ENCODE results near the gene LEFTY1. TPM values are rescaled to one million over a fixed set of nuclear protein-coding genes. Genes with fewer than 3 reads are reported as not detected.

The LEFTY1 gene
- total and polyA plus RNA-seq, 9 of the 15 experiments (the other 6 are each of a cell fraction or from before 2014, with no cell fraction given) = 0.07 to 0.24 (median 0.17) TPM; not detected in 5

DNA sequence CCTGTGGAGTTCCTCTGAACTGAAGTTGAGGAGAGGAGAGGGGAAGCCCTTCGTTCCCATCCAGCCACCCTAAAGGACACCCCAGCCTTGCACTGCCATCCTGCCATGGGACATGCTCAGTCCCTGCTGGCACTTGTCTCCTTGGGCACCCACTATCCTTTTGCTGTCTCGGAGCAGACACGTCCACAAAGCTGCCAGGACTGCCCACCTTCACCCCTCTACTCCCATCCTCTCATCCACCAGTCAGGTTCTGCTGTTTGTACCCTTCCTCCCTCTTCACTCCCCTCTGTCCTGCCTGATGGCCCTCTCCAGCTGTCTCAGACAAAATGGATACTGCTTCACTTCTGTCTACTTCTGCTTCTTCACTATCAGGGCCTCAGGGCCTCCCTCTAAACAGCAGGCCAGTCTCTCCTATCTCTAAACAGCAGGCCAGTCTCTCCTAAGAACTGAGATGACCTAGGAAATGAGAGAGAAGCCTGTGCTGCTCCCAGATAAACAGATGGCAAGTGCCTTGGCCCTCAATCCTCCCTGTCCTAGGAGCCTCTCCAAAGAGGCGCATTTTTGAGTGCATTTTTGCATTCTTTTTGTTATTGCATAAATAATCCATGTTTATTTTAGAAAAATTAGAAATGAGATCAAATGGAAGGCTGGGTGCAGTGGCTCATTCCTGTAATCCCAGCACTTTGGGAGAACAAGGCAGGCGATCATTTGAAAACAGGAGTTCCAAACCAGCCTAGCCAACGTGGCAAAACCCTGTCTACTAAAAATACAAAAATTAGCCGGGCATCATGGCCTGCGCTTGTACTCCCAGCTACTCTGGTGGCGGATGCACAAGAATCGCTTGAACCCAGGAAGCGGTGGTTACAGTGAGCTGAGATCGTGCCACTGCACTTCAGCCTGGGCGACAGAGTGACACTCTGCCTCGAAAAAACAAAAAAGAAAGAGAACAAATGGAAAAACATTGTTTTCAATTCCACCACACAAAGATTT lies 39.5 kb upstream of the LEFTY1 start (continued):
- TF ChIP-seq HCFC1 (IDR thresholded peaks at IDR 0.05; ENCODE audit: low read depth, low read length) = 0 out of 2 replicates have a peak, but pooled peaks have one; percentile 30
- TF ChIP-seq MEIS2 (IDR thresholded peaks at IDR 0.05; ENCODE audit: partially characterized antibody) = peak; percentile 78
- TF ChIP-seq KLF10 (CRISPR knock-in tag; IDR thresholded peaks at IDR 0.05) = no peak
- TF ChIP-seq, protein P1, sequence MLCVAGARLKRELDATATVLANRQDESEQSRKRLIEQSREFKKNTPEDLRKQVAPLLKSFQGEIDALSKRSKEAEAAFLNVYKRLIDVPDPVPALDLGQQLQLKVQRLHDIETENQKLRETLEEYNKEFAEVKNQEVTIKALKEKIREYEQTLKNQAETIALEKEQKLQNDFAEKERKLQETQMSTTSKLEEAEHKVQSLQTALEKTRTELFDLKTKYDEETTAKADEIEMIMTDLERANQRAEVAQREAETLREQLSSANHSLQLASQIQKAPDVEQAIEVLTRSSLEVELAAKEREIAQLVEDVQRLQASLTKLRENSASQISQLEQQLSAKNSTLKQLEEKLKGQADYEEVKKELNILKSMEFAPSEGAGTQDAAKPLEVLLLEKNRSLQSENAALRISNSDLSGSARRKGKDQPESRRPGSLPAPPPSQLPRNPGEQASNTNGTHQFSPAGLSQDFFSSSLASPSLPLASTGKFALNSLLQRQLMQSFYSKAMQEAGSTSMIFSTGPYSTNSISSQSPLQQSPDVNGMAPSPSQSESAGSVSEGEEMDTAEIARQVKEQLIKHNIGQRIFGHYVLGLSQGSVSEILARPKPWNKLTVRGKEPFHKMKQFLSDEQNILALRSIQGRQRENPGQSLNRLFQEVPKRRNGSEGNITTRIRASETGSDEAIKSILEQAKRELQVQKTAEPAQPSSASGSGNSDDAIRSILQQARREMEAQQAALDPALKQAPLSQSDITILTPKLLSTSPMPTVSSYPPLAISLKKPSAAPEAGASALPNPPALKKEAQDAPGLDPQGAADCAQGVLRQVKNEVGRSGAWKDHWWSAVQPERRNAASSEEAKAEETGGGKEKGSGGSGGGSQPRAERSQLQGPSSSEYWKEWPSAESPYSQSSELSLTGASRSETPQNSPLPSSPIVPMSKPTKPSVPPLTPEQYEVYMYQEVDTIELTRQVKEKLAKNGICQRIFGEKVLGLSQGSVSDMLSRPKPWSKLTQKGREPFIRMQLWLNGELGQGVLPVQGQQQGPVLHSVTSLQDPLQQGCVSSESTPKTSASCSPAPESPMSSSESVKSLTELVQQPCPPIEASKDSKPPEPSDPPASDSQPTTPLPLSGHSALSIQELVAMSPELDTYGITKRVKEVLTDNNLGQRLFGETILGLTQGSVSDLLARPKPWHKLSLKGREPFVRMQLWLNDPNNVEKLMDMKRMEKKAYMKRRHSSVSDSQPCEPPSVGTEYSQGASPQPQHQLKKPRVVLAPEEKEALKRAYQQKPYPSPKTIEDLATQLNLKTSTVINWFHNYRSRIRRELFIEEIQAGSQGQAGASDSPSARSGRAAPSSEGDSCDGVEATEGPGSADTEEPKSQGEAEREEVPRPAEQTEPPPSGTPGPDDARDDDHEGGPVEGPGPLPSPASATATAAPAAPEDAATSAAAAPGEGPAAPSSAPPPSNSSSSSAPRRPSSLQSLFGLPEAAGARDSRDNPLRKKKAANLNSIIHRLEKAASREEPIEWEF (CRISPR knock-in tag; IDR thresholded peaks at IDR 0.05) = peak; percentile 97
- TF ChIP-seq HOXB6 (CRISPR knock-in tag; IDR thresholded peaks at IDR 0.05; ENCODE audit: borderline replicate concordance) = no peak
- peak; percentile 84 for TF ChIP-seq ZNF24 (IDR thresholded peaks at IDR 0.05)
- TF ChIP-seq, protein P2, sequence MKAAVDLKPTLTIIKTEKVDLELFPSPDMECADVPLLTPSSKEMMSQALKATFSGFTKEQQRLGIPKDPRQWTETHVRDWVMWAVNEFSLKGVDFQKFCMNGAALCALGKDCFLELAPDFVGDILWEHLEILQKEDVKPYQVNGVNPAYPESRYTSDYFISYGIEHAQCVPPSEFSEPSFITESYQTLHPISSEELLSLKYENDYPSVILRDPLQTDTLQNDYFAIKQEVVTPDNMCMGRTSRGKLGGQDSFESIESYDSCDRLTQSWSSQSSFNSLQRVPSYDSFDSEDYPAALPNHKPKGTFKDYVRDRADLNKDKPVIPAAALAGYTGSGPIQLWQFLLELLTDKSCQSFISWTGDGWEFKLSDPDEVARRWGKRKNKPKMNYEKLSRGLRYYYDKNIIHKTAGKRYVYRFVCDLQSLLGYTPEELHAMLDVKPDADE (conservative IDR thresholded peaks at IDR 0.05; ENCODE audit: control insufficient read depth, low read depth, low read length) = peak; percentile 96
- no peak for TF ChIP-seq MXD1 (CRISPR knock-in tag; IDR thresholded peaks at IDR 0.05; ENCODE audit: borderline replicate concordance, poor library complexity, severe bottlenecking)
- TF ChIP-seq PHF20 (IDR thresholded peaks at IDR 0.05; ENCODE audit: partially characterized antibody) = no peak
- peak; percentile 88 for TF ChIP-seq MYNN (IDR thresholded peaks at IDR 0.05)
- TF ChIP-seq MYNN (CRISPR knock-in tag; IDR thresholded peaks at IDR 0.05) = no peak
- TF ChIP-seq ZNF277 (CRISPR knock-in tag; IDR thresholded peaks at IDR 0.05; ENCODE audit: borderline replicate concordance) = no peak
- peak; percentile 86 for TF ChIP-seq POLR2B (IDR thresholded peaks at IDR 0.05; ENCODE audit: low read depth, partially characterized antibody)
- TF ChIP-seq STAT6 (CRISPR knock-in tag; IDR thresholded peaks at IDR 0.05) = peak; percentile 70; the same call in 1 of the 2 replicates
- no peak for TF ChIP-seq ZNF785 (CRISPR knock-in tag; IDR thresholded peaks at IDR 0.05)
- no peak for TF ChIP-seq HMG20B (CRISPR knock-in tag; IDR thresholded peaks at IDR 0.05)

Measured in K562 (cell line).